ENCODE data around the gene MANBA.

Gene MANBA

DNA sequence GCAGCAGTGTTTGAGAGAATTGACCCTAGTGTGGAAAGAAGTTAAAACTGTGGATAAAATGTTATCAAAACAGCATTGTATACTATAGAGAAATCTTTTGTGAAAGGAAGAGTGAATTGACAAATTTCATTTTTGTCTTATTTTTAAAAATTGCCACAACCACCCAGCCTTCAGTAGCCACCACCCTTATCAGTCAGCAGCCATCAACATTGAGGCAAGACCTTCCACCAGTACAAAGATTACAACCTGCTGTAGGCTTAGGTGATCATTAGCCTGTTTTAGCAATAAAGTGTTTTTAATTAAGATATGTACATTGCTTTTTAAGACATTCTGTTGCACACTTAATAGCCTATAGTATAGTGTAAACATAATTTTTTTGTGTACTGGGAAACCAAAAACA lies 168.5 kb downstream of the MANBA start:
- no peak for DNase-seq (ENCODE audit: low read depth in 3 of 3)

DNA sequence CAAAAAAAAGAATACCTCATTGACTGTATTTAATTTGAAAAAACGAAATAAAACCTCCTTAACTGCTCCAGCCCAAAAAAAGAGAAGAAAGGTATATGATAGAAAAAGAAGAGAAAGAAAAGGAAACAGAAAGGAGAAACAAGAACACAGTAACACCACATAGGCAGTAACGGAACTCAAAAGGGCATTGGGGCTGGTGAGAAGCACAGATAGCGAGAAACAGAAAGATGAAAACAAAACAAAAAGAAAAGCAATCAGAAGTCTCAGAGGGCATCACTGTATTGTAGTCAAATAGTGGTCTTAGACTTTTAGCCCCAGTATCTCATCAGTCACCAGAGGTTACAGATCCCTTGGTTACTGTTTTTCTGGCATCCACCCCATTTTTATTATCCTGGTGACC lies 171.0 kb downstream of the MANBA start:
- no peak for DNase-seq (ENCODE audit: low read depth in 3 of 3)

- no peak for DNase-seq (ENCODE audit: low read depth in 3 of 3)
Observed at GRCh38 chr4:102586644-102587021, 174.1 kb downstream of the MANBA start.

DNA sequence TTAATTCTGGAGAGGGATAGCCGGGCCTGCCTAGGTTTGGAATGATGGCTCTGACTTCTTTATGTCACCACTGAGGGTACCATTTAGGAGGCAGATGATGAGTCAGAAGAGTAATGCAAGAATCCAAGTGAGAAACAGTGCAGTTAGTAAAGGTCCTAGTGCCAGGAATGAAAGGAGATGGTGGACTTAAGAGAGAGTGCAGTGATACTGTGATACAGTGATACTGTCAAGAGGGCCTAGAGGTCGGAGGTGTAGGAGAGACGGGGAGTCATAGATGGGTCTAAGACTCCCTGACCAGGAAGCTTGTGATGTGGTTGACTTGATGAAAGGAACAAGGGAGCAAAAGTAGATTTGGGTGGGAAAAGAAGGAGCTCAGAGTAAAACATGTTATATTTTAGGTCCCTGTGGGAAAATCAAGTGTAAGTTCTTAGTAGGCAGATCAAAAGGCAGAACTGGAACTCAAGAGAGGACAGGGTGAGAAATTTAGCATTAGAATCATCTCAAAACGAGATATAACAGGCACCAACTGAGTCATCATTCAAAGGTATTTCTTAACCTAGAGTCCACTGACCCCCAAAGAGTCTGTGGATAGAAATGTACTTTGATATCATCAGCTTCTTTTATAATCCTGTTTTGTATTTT lies 174.6 kb downstream of the MANBA start:
- DNase-seq (ENCODE audit: low read depth in 3 of 3), result no peak

DNA sequence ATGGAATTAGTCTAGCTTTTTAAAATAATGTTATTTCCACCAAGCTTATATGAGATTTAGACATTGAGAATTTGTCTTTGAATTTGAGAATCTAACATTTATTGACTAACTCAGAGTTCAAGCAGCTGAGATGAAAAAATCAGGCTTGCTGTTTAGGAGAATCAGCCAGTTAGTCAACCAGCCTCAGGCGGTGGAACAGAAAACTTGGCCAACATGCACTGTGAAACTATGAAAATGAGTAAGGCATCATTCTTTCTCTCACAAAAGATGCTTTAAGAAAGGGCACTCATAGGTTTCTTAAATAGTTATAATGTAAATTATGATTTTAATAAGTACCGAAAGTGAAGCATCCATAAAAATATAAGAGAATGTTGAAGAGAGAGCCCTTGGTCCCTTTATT lies 175.4 kb downstream of the MANBA start:
- DNase-seq (ENCODE audit: low read depth in 3 of 3), result peak in 1 of 3 donors; percentile 20

DNA sequence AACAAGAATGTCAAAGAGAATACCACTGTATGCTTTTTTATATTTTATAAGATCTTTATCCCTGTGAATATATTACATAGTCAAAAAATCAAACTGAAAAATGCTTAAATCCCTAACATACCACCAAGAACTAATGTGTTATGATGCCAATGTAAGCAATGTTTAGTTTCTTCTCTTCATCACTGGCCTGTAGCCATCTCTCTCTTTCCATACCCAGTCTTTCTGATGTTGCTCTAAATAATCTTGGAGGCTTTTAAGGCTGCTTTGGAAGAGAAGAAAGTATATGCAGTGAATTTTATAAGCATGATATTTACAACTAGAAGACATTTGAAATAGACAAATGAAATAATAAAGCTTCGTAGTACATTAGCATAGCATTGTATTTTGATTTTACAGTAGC lies 176.7 kb downstream of the MANBA start:
- no peak for DNase-seq (ENCODE audit: low read depth in 3 of 3)

Measured in stimulated activated CD4-positive, alpha-beta T cell treated with anti-CD3 and anti-CD28 coated beads, TNF-alpha, amount 100 ng/mL, for 48 hours (primary cell).